Measurements from ENCODE around the gene TNFRSF12A. TPM values are rescaled to one million over a fixed set of nuclear protein-coding genes. Genes with fewer than 3 reads are reported as not detected.

TNFRSF12A gene
- total and polyA plus RNA-seq, 2 of the 13 experiments (the other 11 are each of a cell fraction or from before 2014, with no cell fraction given), result 61.9 to 66.0 TPM

- TF ChIP-seq, protein P1, sequence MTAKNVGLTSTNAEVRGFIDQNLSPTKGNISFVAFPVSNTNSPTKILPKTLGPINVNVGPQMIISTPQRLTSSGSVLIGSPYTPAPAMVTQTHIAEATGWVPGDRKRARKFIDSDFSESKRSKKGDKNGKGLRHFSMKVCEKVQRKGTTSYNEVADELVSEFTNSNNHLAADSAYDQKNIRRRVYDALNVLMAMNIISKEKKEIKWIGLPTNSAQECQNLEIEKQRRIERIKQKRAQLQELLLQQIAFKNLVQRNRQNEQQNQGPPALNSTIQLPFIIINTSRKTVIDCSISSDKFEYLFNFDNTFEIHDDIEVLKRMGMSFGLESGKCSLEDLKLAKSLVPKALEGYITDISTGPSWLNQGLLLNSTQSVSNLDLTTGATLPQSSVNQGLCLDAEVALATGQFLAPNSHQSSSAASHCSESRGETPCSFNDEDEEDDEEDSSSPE (CRISPR knock-in tag; IDR thresholded peaks at IDR 0.05), result no peak; the same call in none of the 2 replicates
- TF ChIP-seq SALL1 (CRISPR knock-in tag; IDR thresholded peaks at IDR 0.05), result peak; percentile 9; the same call in 1 of the 2 replicates
- no peak for TF ChIP-seq ZHX1 (CRISPR knock-in tag; IDR thresholded peaks at IDR 0.05; ENCODE audit: low read depth)
- peak; percentile 89; the same call in 1 of the 2 replicates for TF ChIP-seq MED13 (CRISPR knock-in tag; IDR thresholded peaks at IDR 0.05)
- peak; percentile 49; the same call in 1 of the 2 replicates for TF ChIP-seq BHLHE40 (IDR thresholded peaks at IDR 0.05; ENCODE audit: low read length)
- peak; percentile 94 for TF ChIP-seq FOSL1 (CRISPR knock-in tag; IDR thresholded peaks at IDR 0.05; ENCODE audit: borderline replicate concordance)
- TF ChIP-seq GTF3A (CRISPR knock-in tag; conservative IDR thresholded peaks at IDR 0.05), result peak; percentile 84; the same call in 1 of the 2 replicates
- TF ChIP-seq ZBTB42 (CRISPR knock-in tag; IDR thresholded peaks at IDR 0.05), result no peak
- TF ChIP-seq ZNF33B (CRISPR knock-in tag; IDR thresholded peaks at IDR 0.05), result no peak
- no peak for TF ChIP-seq GRHL1 (CRISPR knock-in tag; conservative IDR thresholded peaks at IDR 0.05)
- no peak for TF ChIP-seq GPN1 (CRISPR knock-in tag; IDR thresholded peaks at IDR 0.05; ENCODE audit: borderline replicate concordance)
- no peak for TF ChIP-seq PRDM4 (CRISPR knock-in tag; IDR thresholded peaks at IDR 0.05; ENCODE audit: borderline replicate concordance)
- TF ChIP-seq MIER2 (CRISPR knock-in tag; IDR thresholded peaks at IDR 0.05), result no peak
- TF ChIP-seq REL (CRISPR knock-in tag; conservative IDR thresholded peaks at IDR 0.05), result peak; percentile 61; the same call in 1 of the 2 replicates
- TF ChIP-seq ZBTB7A (CRISPR knock-in tag; IDR thresholded peaks at IDR 0.05), result peak; percentile 83
- TF ChIP-seq ZSCAN9 (CRISPR knock-in tag; IDR thresholded peaks at IDR 0.05; ENCODE audit: borderline replicate concordance), result 0 out of 2 replicates have a peak, but pooled peaks have one; percentile 27
- TF ChIP-seq, protein P2, sequence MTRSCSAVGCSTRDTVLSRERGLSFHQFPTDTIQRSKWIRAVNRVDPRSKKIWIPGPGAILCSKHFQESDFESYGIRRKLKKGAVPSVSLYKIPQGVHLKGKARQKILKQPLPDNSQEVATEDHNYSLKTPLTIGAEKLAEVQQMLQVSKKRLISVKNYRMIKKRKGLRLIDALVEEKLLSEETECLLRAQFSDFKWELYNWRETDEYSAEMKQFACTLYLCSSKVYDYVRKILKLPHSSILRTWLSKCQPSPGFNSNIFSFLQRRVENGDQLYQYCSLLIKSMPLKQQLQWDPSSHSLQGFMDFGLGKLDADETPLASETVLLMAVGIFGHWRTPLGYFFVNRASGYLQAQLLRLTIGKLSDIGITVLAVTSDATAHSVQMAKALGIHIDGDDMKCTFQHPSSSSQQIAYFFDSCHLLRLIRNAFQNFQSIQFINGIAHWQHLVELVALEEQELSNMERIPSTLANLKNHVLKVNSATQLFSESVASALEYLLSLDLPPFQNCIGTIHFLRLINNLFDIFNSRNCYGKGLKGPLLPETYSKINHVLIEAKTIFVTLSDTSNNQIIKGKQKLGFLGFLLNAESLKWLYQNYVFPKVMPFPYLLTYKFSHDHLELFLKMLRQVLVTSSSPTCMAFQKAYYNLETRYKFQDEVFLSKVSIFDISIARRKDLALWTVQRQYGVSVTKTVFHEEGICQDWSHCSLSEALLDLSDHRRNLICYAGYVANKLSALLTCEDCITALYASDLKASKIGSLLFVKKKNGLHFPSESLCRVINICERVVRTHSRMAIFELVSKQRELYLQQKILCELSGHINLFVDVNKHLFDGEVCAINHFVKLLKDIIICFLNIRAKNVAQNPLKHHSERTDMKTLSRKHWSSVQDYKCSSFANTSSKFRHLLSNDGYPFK (CRISPR knock-in tag; IDR thresholded peaks at IDR 0.05; ENCODE audit: borderline replicate concordance), result no peak
Measured at GRCh38 chr16:3020604-3021448, 658 bp downstream of the TNFRSF12A start (continued).

All from HepG2 (cell line).